ENCODE measurements around the gene PURA.

GRCh38 chr5:140109759-140110645 is 3.9 kb upstream of the PURA start:
- TF ChIP-seq POLR2AphosphoS5 (IDR thresholded peaks at IDR 0.05) (no peak), CTCF (IDR thresholded peaks at IDR 0.05) (no peak), POLR2A (IDR thresholded peaks at IDR 0.05) (no peak), EP300 (IDR thresholded peaks at IDR 0.05) (no peak)

Measured in upper lobe of left lung (tissue), 4 donors.